ENCODE measurements around the gene IER5.

- TF ChIP-seq, protein P1, sequence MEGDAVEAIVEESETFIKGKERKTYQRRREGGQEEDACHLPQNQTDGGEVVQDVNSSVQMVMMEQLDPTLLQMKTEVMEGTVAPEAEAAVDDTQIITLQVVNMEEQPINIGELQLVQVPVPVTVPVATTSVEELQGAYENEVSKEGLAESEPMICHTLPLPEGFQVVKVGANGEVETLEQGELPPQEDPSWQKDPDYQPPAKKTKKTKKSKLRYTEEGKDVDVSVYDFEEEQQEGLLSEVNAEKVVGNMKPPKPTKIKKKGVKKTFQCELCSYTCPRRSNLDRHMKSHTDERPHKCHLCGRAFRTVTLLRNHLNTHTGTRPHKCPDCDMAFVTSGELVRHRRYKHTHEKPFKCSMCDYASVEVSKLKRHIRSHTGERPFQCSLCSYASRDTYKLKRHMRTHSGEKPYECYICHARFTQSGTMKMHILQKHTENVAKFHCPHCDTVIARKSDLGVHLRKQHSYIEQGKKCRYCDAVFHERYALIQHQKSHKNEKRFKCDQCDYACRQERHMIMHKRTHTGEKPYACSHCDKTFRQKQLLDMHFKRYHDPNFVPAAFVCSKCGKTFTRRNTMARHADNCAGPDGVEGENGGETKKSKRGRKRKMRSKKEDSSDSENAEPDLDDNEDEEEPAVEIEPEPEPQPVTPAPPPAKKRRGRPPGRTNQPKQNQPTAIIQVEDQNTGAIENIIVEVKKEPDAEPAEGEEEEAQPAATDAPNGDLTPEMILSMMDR (IDR thresholded peaks at IDR 0.05), result no peak
- no peak for TF ChIP-seq POLR2A (IDR thresholded peaks at IDR 0.05)
Measured at GRCh38 chr1:181111559-181111958, 23.1 kb downstream of the IER5 start.

Measured in thyroid gland (tissue), 4 donors.